Smooth muscle cell (in vitro differentiated cells): ENCODE data around the gene LARGE2. TPM values are rescaled to one million over a fixed set of nuclear protein-coding genes. Genes with fewer than 3 reads are reported as not detected.

Source experiments
- DNase-seq: peaks from one replicate; lab custom pipeline; 2025; ENCODE audit not compliant: unreplicated experiment; lab: John Stamatoyannopoulos, UW
- H2AFZ ChIP-seq: fragments of 200-600 bp; sonication (generic); 2 replicates; pipeline ENCODE4 v1.6.0; 2016; ENCODE audit warnings: antibody characterized with exemption, low read depth, mild to moderate bottlenecking
- H3F3A ChIP-seq: fragments of 200-600 bp; sonication (generic); 2 replicates; pipeline ENCODE4 v1.6.0; 2017; ENCODE audit warnings: antibody characterized with exemption, low read depth
- H3K27ac ChIP-seq: fragments of 200-600 bp; sonication (generic); 2 replicates; pipeline ENCODE4 v1.5.1; 2016; ENCODE audit warnings: low read depth, mild to moderate bottlenecking
- H3K27me3 ChIP-seq: fragments of 200-600 bp; sonication (generic); 2 replicates; pipeline ENCODE4 v1.6.1; 2016; ENCODE audit warnings: low read depth, mild to moderate bottlenecking
- H3K36me3 ChIP-seq: fragments of 200-600 bp; sonication (generic); 2 replicates; pipeline ENCODE4 v1.5.1; 2016; ENCODE audit warnings: low read depth
- H3K4me1 ChIP-seq: fragments of 200-600 bp; sonication (generic); 2 replicates; pipeline ENCODE4 v1.5.1; 2016; ENCODE audit warnings: low read depth
- H3K4me2 ChIP-seq: fragments of 200-600 bp; sonication (generic); 2 replicates; pipeline ENCODE4 v1.6.0; 2016; ENCODE audit warnings: mild to moderate bottlenecking
- H3K4me3 ChIP-seq: fragments of 200-600 bp; sonication (generic); 2 replicates; pipeline ENCODE4 v1.5.1; 2016; ENCODE audit warnings: mild to moderate bottlenecking
- H3K79me2 ChIP-seq: fragments of 200-600 bp; sonication (generic); 2 replicates; pipeline ENCODE4 v1.6.0; 2016; ENCODE audit warnings: low read depth, mild to moderate bottlenecking
- H3K9ac ChIP-seq: fragments of 200-600 bp; sonication (generic); 2 replicates; pipeline ENCODE4 v1.6.0; 2016; ENCODE audit warnings: low read depth
- H3K9me3 ChIP-seq: fragments of 200-600 bp; sonication (generic); replicated peaks from 2 replicates; pipeline ENCODE4 v1.5.1; 2016; ENCODE audit warnings: low read depth
- H4K20me1 ChIP-seq: fragments of 200-600 bp; sonication (generic); 2 replicates; pipeline ENCODE4 v1.6.0; 2016; ENCODE audit warnings: low read depth
- CTCF ChIP-seq: fragments of 200-600 bp; sonication (generic); IDR thresholded peaks from 2 replicates; pipeline ENCODE4 v1.5.1; 2017; ENCODE audit warnings: borderline replicate concordance, mild to moderate bottlenecking, antibody characterized with exemption; ENCODE audit not compliant: insufficient read depth, poor library complexity, severe bottlenecking
- WGBS: methylation state at CpG from one replicate; pipeline ENCODE4 v1.1.7; 2016; ENCODE audit warnings: low lambda C conversion rate; 5-methylcytosine and 5-hydroxymethylcytosine counted together
- polyA plus RNA-seq: library from polyadenylated mRNA; unstranded; fragments of >200 nt; fragmentation: Nextera tagmentation; extraction: Ambion mirVana; gene quantifications from 2 replicates; pipeline ENCODE4 v1.2.1, GENCODE V29; 2016
- total RNA-seq: library from RNA; depleted of rRNA; stranded (reverse); fragments of >200 nt; gene quantifications from 2 replicates; pipeline ENCODE4 v1.2.3, GENCODE V29; 2014

The LARGE2 gene
- total and polyA plus RNA-seq, 2 experiments from 2014 or later: 0.40 to 0.46 TPM

- Histone ChIP-seq H4K20me1 (peaks cover 41% of the 10 kb centered on the region), H3K9ac (no peak overlapping the region), H3K4me1 (no peaks in the 10 kb centered on the region), H3K27me3 (no peaks in the 10 kb centered on the region), H3K4me3 (no peak overlapping the region), H3K9me3 (no peaks in the 10 kb centered on the region), H3K79me2 (peaks cover 14% of the 10 kb centered on the region), H3F3A (no peaks in the 10 kb centered on the region), H3K27ac (no peak overlapping the region), H3K36me3 (peaks cover 5% of the 10 kb centered on the region), H2AFZ (no peak overlapping the region), H3K4me2 (no peak overlapping the region)
- 98% methylated on average over 4 of the region's 4 CpGs for WGBS
- no peak for TF ChIP-seq CTCF
- DNase-seq: no peak
Measured at GRCh38 chr11:45960387-45961095, 38.1 kb downstream of the LARGE2 start.

- no peak overlapping the region for H3K27ac ChIP-seq
- H4K20me1 ChIP-seq: peaks cover 38% of the 10 kb centered on the region
- DNase-seq: no peak
- no peaks in the 10 kb centered on the region for H3F3A ChIP-seq
- no peak overlapping the region for H3K4me3 ChIP-seq
- peaks cover 5% of the 10 kb centered on the region for H3K36me3 ChIP-seq
- H3K4me1 ChIP-seq: no peaks in the 10 kb centered on the region
- H3K27me3 ChIP-seq: no peaks in the 10 kb centered on the region
- H3K9me3 ChIP-seq: no peaks in the 10 kb centered on the region
- no peak overlapping the region for H3K4me2 ChIP-seq
- peaks cover 14% of the 10 kb centered on the region for H3K79me2 ChIP-seq
- no peak overlapping the region for H2AFZ ChIP-seq
- H3K9ac ChIP-seq: no peak overlapping the region
- 91% methylated on average over 7 of the region's 7 CpGs for WGBS
- TF ChIP-seq CTCF: no peak
Measured at GRCh38 chr11:45961751-45962240, 39.3 kb downstream of the LARGE2 start.

DNA sequence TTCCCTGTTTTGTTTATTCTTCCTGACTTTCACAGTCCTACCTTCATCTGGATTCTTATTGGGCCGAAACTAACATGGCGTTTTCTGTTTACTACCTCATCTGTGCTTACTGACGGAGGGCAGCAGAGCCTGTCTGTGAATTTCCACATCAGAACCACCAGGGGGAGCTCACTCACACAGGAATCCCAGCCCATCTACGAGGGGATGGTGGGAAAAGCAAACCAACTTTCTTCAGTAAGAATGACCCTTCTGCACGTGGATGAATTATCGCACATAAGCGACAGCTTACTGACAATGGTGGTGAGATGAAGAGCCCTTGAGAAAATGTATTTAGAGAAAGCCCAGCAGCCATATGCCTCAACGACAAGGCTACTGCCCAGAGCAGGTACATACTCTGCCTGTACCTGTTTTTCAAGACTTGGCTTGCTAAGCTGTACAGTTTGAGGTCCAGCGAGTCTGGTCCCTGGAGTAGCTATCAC is 42.5 kb downstream of the LARGE2 start:
- no peak overlapping the region for H3K27ac ChIP-seq
- peaks cover 11% of the 10 kb centered on the region for H3K36me3 ChIP-seq

More for the DNA sequence above, 42.5 kb downstream of the LARGE2 start:
- peak overlapping the region; percentile 14 for H3K4me2 ChIP-seq
- no peak overlapping the region for H2AFZ ChIP-seq
- H3K27me3 ChIP-seq: no peaks in the 10 kb centered on the region
- peaks cover 3% of the 10 kb centered on the region for H3F3A ChIP-seq
- H3K9me3 ChIP-seq: no peaks in the 10 kb centered on the region
- 32% methylated on average over 9 of the region's 9 CpGs for WGBS
- peaks cover 10% of the 10 kb centered on the region for H4K20me1 ChIP-seq
- no peak overlapping the region for H3K4me3 ChIP-seq
- TF ChIP-seq CTCF: peak; percentile 88
- H3K4me1 ChIP-seq: no peaks in the 10 kb centered on the region
- H3K79me2 ChIP-seq: peaks cover 3% of the 10 kb centered on the region
- H3K9ac ChIP-seq: no peak overlapping the region
- DNase-seq: peak; percentile 5
